Liver (tissue), 9 donors: ENCODE results near the gene TSKU. TPM values are rescaled to one million over a fixed set of nuclear protein-coding genes. Genes with fewer than 3 reads are reported as not detected.
"Not testable (repeated sequence)": the region's sequence is repeated elsewhere in the genome, so short reads cannot be mapped to it uniquely, and the experiment has no call there.

ENCODE experiments used
- DNase-seq: peaks from one replicate; pipeline ENCODE4 v3.0.0-alpha.2; 2017; ENCODE audit warnings: low spot score
- H3K27ac ChIP-seq, 2 donors: one replicate each; pipeline ENCODE4 v1.7.0; 2013; ENCODE audit warnings: inconsistent platforms in 2 of 2, low read length in 2 of 2, control low read depth in 1 of 2, low read depth in 1 of 2, mild to moderate bottlenecking in 1 of 2
- H3K27me3 ChIP-seq, 4 donors: one replicate each; pipeline versions ENCODE4 v1.6.1 to v1.7.0; 2013; ENCODE audit warnings: low read length in 3 of 4, inconsistent platforms in 1 of 4, mild to moderate bottlenecking in 1 of 4, moderate library complexity in 1 of 4; ENCODE audit not compliant: control insufficient read depth in 4 of 4, insufficient read depth in 4 of 4
- H3K36me3 ChIP-seq, 4 donors: one replicate each; pipeline versions ENCODE4 v1.6.1 to v1.7.0; 2013; ENCODE audit warnings: low read length in 3 of 4, mild to moderate bottlenecking in 3 of 4, low read depth in 1 of 4, moderate library complexity in 1 of 4; ENCODE audit not compliant: control insufficient read depth in 4 of 4, insufficient read depth in 3 of 4
- H3K4me1 ChIP-seq, 4 donors: one replicate each; pipeline versions ENCODE4 v1.6.1 to v1.7.0; 2013; ENCODE audit warnings: low read length in 3 of 4, mild to moderate bottlenecking in 3 of 4, moderate library complexity in 1 of 4; ENCODE audit not compliant: control insufficient read depth in 4 of 4, insufficient read depth in 4 of 4
- H3K4me3 ChIP-seq, 3 donors: one replicate each; pipeline versions ENCODE4 v1.6.1 to v1.7.0; 2013; ENCODE audit warnings: low read length in 3 of 3, control low read depth in 1 of 3, low read depth in 1 of 3, mild to moderate bottlenecking in 1 of 3
- H3K9ac ChIP-seq, 2 donors: one replicate each; pipeline ENCODE4 v1.7.0; 2013; ENCODE audit warnings: low read length in 2 of 2, mild to moderate bottlenecking in 2 of 2, moderate library complexity in 2 of 2, control low read depth in 1 of 2, low read depth in 1 of 2
- H3K9me3 ChIP-seq, 4 donors: one replicate each; pipeline versions ENCODE4 v1.6.1 to v1.7.0; 2013; ENCODE audit warnings: low read length in 3 of 4; ENCODE audit not compliant: control insufficient read depth in 4 of 4
- RAD21 ChIP-seq, 2 donors: IDR thresholded peaks; 2 replicates each; pipeline ENCODE4 v1.6.1; 2016; ENCODE audit warnings: antibody characterized with exemption in 2 of 2, mild to moderate bottlenecking in 2 of 2
- WGBS: extraction: QIAGEN DNeasy Blood & Tissue Kit; methylation state at CpG from one replicate; pipeline ENCODE4 v1.1.7; 2013; 5-methylcytosine and 5-hydroxymethylcytosine counted together
- polyA plus RNA-seq, 2 donors: library from polyadenylated mRNA; stranded (reverse) in 1 of 2; unstranded in 1 of 2; fragments of 200-250 nt in 1 of 2; fragments of >200 nt in 1 of 2; fragmentation: Nextera tagmentation in 1 of 2; extraction: Ambion mirVana in 1 of 2; gene quantifications; one replicate each; pipeline versions ENCODE4 v1.2.1 to v1.2.3, GENCODE V29; 2013 to 2015
- total RNA-seq, 2 donors: library from RNA; depleted of rRNA; stranded (reverse); fragments of >200 nt; gene quantifications; one replicate each; pipeline ENCODE4 v1.2.3, GENCODE V29; 2014
- TF ChIP-seq, protein P1 (sequence below): IDR thresholded peaks from 2 replicates; pipeline ENCODE4 v1.6.1; 2016; ENCODE audit warnings: antibody characterized with exemption, mild to moderate bottlenecking
- TF ChIP-seq, protein P2 (sequence below): fragments of 150-350 bp; IDR thresholded peaks from 2 replicates; pipeline ENCODE4 v1.5.1; 2017; ENCODE audit warnings: improper control_type of control experiment, low read depth, low read length; ENCODE audit not compliant: missing input control
- donor health status: healthy.
- donor health status: healthy.
- donor health status: healthy.
- donor health status: healthy.
- donor health status: healthy.

Gene TSKU, protein sequence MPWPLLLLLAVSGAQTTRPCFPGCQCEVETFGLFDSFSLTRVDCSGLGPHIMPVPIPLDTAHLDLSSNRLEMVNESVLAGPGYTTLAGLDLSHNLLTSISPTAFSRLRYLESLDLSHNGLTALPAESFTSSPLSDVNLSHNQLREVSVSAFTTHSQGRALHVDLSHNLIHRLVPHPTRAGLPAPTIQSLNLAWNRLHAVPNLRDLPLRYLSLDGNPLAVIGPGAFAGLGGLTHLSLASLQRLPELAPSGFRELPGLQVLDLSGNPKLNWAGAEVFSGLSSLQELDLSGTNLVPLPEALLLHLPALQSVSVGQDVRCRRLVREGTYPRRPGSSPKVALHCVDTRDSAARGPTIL
- total RNA-seq (10 to 100 TPM in 1 of 2 donors, 1 to 10 TPM in 1; 3.3 to 33.7 TPM), polyA plus RNA-seq (100 to 1,000 TPM in 1 of 2 donors, 10 to 100 TPM in 1; 58.3 to 492 TPM)

DNA sequence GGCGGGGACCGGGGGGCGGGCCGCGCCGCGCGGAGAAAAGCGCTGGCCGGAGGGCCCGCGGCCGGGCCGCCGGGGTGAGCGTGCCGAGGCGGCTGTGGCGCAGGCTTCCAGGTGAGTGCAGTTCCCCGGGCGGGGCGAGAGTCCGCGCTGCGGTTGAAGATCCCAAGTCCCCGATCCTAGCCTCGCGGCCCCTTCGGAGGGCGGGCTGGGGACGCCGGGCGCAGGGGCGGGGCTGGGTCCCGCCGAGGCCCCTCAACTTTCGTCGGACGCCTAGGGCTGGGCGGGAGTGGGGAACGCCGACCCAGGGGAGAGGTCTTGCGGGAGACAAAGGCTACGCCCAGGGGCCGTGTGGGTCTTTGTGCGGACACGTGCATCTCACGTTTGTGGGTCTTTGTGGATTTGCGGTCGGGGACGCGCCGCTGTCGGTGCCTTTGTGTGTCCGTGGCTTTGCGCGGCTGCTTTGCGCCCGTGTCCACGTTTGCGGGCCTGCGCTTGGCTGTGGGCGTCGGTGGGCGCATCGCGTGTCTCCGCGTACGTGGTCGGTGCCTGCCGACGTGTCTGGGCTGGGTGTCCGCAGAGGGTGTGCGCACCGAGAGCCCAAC lies at the start of gene TSKU:
TSS of gene TSKU (plus strand) at position 63 of the 602 bp plus-strand sequence. CDS start 12,261 bp downstream, outside the sequence.
- TF ChIP-seq, protein P1, sequence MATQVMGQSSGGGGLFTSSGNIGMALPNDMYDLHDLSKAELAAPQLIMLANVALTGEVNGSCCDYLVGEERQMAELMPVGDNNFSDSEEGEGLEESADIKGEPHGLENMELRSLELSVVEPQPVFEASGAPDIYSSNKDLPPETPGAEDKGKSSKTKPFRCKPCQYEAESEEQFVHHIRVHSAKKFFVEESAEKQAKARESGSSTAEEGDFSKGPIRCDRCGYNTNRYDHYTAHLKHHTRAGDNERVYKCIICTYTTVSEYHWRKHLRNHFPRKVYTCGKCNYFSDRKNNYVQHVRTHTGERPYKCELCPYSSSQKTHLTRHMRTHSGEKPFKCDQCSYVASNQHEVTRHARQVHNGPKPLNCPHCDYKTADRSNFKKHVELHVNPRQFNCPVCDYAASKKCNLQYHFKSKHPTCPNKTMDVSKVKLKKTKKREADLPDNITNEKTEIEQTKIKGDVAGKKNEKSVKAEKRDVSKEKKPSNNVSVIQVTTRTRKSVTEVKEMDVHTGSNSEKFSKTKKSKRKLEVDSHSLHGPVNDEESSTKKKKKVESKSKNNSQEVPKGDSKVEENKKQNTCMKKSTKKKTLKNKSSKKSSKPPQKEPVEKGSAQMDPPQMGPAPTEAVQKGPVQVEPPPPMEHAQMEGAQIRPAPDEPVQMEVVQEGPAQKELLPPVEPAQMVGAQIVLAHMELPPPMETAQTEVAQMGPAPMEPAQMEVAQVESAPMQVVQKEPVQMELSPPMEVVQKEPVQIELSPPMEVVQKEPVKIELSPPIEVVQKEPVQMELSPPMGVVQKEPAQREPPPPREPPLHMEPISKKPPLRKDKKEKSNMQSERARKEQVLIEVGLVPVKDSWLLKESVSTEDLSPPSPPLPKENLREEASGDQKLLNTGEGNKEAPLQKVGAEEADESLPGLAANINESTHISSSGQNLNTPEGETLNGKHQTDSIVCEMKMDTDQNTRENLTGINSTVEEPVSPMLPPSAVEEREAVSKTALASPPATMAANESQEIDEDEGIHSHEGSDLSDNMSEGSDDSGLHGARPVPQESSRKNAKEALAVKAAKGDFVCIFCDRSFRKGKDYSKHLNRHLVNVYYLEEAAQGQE: peak; percentile 2
- TF ChIP-seq, protein P2, sequence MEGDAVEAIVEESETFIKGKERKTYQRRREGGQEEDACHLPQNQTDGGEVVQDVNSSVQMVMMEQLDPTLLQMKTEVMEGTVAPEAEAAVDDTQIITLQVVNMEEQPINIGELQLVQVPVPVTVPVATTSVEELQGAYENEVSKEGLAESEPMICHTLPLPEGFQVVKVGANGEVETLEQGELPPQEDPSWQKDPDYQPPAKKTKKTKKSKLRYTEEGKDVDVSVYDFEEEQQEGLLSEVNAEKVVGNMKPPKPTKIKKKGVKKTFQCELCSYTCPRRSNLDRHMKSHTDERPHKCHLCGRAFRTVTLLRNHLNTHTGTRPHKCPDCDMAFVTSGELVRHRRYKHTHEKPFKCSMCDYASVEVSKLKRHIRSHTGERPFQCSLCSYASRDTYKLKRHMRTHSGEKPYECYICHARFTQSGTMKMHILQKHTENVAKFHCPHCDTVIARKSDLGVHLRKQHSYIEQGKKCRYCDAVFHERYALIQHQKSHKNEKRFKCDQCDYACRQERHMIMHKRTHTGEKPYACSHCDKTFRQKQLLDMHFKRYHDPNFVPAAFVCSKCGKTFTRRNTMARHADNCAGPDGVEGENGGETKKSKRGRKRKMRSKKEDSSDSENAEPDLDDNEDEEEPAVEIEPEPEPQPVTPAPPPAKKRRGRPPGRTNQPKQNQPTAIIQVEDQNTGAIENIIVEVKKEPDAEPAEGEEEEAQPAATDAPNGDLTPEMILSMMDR: no peak
- no peaks in the 10 kb centered on the region for H3K9me3 ChIP-seq
- H3K36me3 ChIP-seq: peaks cover 0 to 3% (median 0%) of the 10 kb centered on the region in 4 donors
- no peaks in the 10 kb centered on the region for H3K27me3 ChIP-seq
- peak within 1 kb of the TSS; percentile 79 to 92 for H3K27ac ChIP-seq
- peaks cover 6 to 56% (median 36%) of the 10 kb centered on the region in 4 donors for H3K4me1 ChIP-seq
- WGBS: under 1% methylated on average over 76 of the region's 76 CpGs
- DNase-seq: peak; percentile 57
- H3K4me3 ChIP-seq: peak within 1 kb of the TSS; percentile 86 to 93 (median 87)
- H3K9ac ChIP-seq: peak within 1 kb of the TSS; percentile 70 to 85

DNA sequence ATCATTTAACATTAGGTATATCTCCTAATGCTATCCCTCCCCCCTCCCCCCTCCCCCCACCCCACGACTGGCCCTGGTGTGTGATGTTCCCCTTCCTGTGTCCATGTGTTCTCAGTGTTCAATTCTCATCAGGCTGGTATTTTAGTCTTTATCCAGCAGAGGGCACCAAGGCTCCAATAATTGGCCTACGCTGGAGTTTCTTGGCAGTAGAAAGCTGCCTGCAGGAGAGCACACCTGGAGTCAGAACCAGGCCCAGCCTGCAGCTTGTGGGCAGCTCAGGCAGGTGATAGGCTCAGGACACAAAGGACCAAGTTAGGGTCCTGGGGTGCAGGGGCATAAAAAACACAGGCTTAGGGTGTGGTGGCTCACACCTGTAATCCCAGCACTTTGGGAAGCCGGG lies 49.2 kb upstream of the TSKU start:
- not testable (repeated sequence) for H3K9ac ChIP-seq, H3K9me3 ChIP-seq, H3K27me3 ChIP-seq, H3K27ac ChIP-seq, DNase-seq, H3K4me3 ChIP-seq, H3K36me3 ChIP-seq
- TF ChIP-seq, protein P2: peak; percentile 67
- peak; percentile 85 to 87 for TF ChIP-seq RAD21 (IDR thresholded peaks at IDR 0.05)
- peaks cover 0 to 11% (median 9%) of the 10 kb centered on the region in 4 donors for H3K4me1 ChIP-seq
- 33% methylated on average over 3 of the region's 3 CpGs for WGBS
